Liver (tissue), 9 donors: ENCODE data around the gene DYNC2LI1. TPM values are rescaled to one million over a fixed set of nuclear protein-coding genes. Genes with fewer than 3 reads are reported as not detected.

Source experiments
- DNase-seq: peaks from one replicate; pipeline ENCODE4 v3.0.0-alpha.2; 2017; ENCODE audit warnings: low spot score
- H3K27ac ChIP-seq, 2 donors: one replicate each; pipeline ENCODE4 v1.7.0; 2013; ENCODE audit warnings: inconsistent platforms in 2 of 2, low read length in 2 of 2, control low read depth in 1 of 2, low read depth in 1 of 2, mild to moderate bottlenecking in 1 of 2
- H3K27me3 ChIP-seq, 4 donors: one replicate each; pipeline versions ENCODE4 v1.6.1 to v1.7.0; 2013; ENCODE audit warnings: low read length in 3 of 4, inconsistent platforms in 1 of 4, mild to moderate bottlenecking in 1 of 4, moderate library complexity in 1 of 4; ENCODE audit not compliant: control insufficient read depth in 4 of 4, insufficient read depth in 4 of 4
- H3K36me3 ChIP-seq, 4 donors: one replicate each; pipeline versions ENCODE4 v1.6.1 to v1.7.0; 2013; ENCODE audit warnings: low read length in 3 of 4, mild to moderate bottlenecking in 3 of 4, low read depth in 1 of 4, moderate library complexity in 1 of 4; ENCODE audit not compliant: control insufficient read depth in 4 of 4, insufficient read depth in 3 of 4
- H3K4me1 ChIP-seq, 4 donors: one replicate each; pipeline versions ENCODE4 v1.6.1 to v1.7.0; 2013; ENCODE audit warnings: low read length in 3 of 4, mild to moderate bottlenecking in 3 of 4, moderate library complexity in 1 of 4; ENCODE audit not compliant: control insufficient read depth in 4 of 4, insufficient read depth in 4 of 4
- H3K4me3 ChIP-seq, 3 donors: one replicate each; pipeline versions ENCODE4 v1.6.1 to v1.7.0; 2013; ENCODE audit warnings: low read length in 3 of 3, control low read depth in 1 of 3, low read depth in 1 of 3, mild to moderate bottlenecking in 1 of 3
- H3K9ac ChIP-seq, 2 donors: one replicate each; pipeline ENCODE4 v1.7.0; 2013; ENCODE audit warnings: low read length in 2 of 2, mild to moderate bottlenecking in 2 of 2, moderate library complexity in 2 of 2, control low read depth in 1 of 2, low read depth in 1 of 2
- H3K9me3 ChIP-seq, 4 donors: one replicate each; pipeline versions ENCODE4 v1.6.1 to v1.7.0; 2013; ENCODE audit warnings: low read length in 3 of 4; ENCODE audit not compliant: control insufficient read depth in 4 of 4
- CTCF ChIP-seq: fragments of 150-350 bp; IDR thresholded peaks from 2 replicates; pipeline ENCODE4 v1.5.1; 2017; ENCODE audit warnings: improper control_type of control experiment, low read depth, low read length; ENCODE audit not compliant: missing input control
- EGR1 ChIP-seq, 2 donors: IDR thresholded peaks; 2 replicates each; pipeline ENCODE4 v1.6.1; 2016 to 2018; ENCODE audit warnings: antibody characterized with exemption in 2 of 2, low read depth in 2 of 2
- FOXA1 ChIP-seq: IDR thresholded peaks from 2 replicates; pipeline ENCODE4 v1.6.1; 2016; ENCODE audit warnings: antibody characterized with exemption
- HNF4A ChIP-seq, 2 donors: conservative IDR thresholded peaks; 2 replicates each; pipeline ENCODE4 v1.6.1; 2016; ENCODE audit warnings: antibody characterized with exemption in 2 of 2, mild to moderate bottlenecking in 2 of 2
- JUND ChIP-seq, 2 donors: IDR thresholded peaks; 2 replicates each; pipeline ENCODE4 v1.6.1; 2016; ENCODE audit warnings: antibody characterized with exemption in 2 of 2
- MAX ChIP-seq: IDR thresholded peaks from 2 replicates; pipeline ENCODE4 v1.6.1; 2016; ENCODE audit warnings: antibody characterized with exemption
- NR2F2 ChIP-seq: IDR thresholded peaks from 2 replicates; pipeline ENCODE4 v1.6.1; 2016; ENCODE audit warnings: antibody characterized with exemption
- RAD21 ChIP-seq, 2 donors: IDR thresholded peaks; 2 replicates each; pipeline ENCODE4 v1.6.1; 2016; ENCODE audit warnings: antibody characterized with exemption in 2 of 2, mild to moderate bottlenecking in 2 of 2
- REST ChIP-seq: IDR thresholded peaks from 2 replicates; pipeline ENCODE4 v1.6.1; 2016; ENCODE audit warnings: antibody characterized with exemption, mild to moderate bottlenecking
- RXRA ChIP-seq, 2 donors: IDR thresholded peaks; 2 replicates each; pipeline ENCODE4 v1.6.1; 2017 to 2018; ENCODE audit warnings: antibody characterized with exemption in 2 of 2, mild to moderate bottlenecking in 1 of 2
- SP1 ChIP-seq: IDR thresholded peaks from 2 replicates; pipeline ENCODE4 v1.6.1; 2018; ENCODE audit warnings: antibody characterized with exemption, mild to moderate bottlenecking
- TAF1 ChIP-seq: conservative IDR thresholded peaks from 2 replicates; pipeline ENCODE4 v1.6.1; 2016; ENCODE audit warnings: antibody characterized with exemption, mild to moderate bottlenecking
- YY1 ChIP-seq: IDR thresholded peaks from 2 replicates; pipeline ENCODE4 v1.6.1; 2016; ENCODE audit warnings: antibody characterized with exemption, mild to moderate bottlenecking
- ZBTB33 ChIP-seq: IDR thresholded peaks from 2 replicates; pipeline ENCODE4 v1.6.1; 2016; ENCODE audit warnings: antibody characterized with exemption
- WGBS: extraction: QIAGEN DNeasy Blood & Tissue Kit; methylation state at CpG from one replicate; pipeline ENCODE4 v1.1.7; 2013; 5-methylcytosine and 5-hydroxymethylcytosine counted together
- polyA plus RNA-seq, 2 donors: library from polyadenylated mRNA; stranded (reverse) in 1 of 2; unstranded in 1 of 2; fragments of 200-250 nt in 1 of 2; fragments of >200 nt in 1 of 2; fragmentation: Nextera tagmentation in 1 of 2; extraction: Ambion mirVana in 1 of 2; gene quantifications; one replicate each; pipeline versions ENCODE4 v1.2.1 to v1.2.3, GENCODE V29; 2013 to 2015
- total RNA-seq, 2 donors: library from RNA; depleted of rRNA; stranded (reverse); fragments of >200 nt; gene quantifications; one replicate each; pipeline ENCODE4 v1.2.3, GENCODE V29; 2014
- donor health status: healthy.
- donor health status: healthy.
- donor health status: healthy.
- donor health status: healthy.
- donor health status: healthy.

The DYNC2LI1 gene
- total and polyA plus RNA-seq, 4 donors, result 5.4 to 6.1 (median 5.7) TPM

- H3K36me3 ChIP-seq, result no peaks in the 10 kb centered on the region
- no peak overlapping the region for H3K9ac ChIP-seq
- 40% methylated on average over 1 of the region's 1 CpG for WGBS
- no peaks in the 10 kb centered on the region for H3K9me3 ChIP-seq
- no peak overlapping the region for H3K27ac ChIP-seq
- peaks cover 5 to 37% (median 33%) of the 10 kb centered on the region in 4 donors for H3K4me1 ChIP-seq
- H3K27me3 ChIP-seq, result no peaks in the 10 kb centered on the region
- TF ChIP-seq RXRA (IDR thresholded peaks at IDR 0.05) (peak in 1 of 2 donors; percentile 5), HNF4A (conservative IDR thresholded peaks at IDR 0.05) (no peak)
- no peak for DNase-seq
- no peak overlapping the region for H3K4me3 ChIP-seq
These were observed 29.3 kb downstream of the DYNC2LI1 start for GRCh38 chr2:43803113-43803512.

- Histone ChIP-seq H3K4me1 (peaks cover 7 to 61% (median 49%) of the 10 kb centered on the region in 4 donors), H3K27ac (peak overlapping the region; percentile 33 to 71), H3K27me3 (no peaks in the 10 kb centered on the region), H3K9ac (peak overlapping the region in 1 of 2 donors; percentile 54), H3K9me3 (no peaks in the 10 kb centered on the region), H3K4me3 (no peak overlapping the region), H3K36me3 (peaks cover 0 to 3% (median 0%) of the 10 kb centered on the region in 4 donors)
- DNase-seq, result no peak
- TF ChIP-seq ZBTB33 (no peak), TAF1 (peak; percentile 78)
- 38% methylated on average over 2 of the region's 2 CpGs for WGBS
These were observed 32.8 kb downstream of the DYNC2LI1 start for GRCh38 chr2:43806719-43807031.

- peaks cover 0 to 3% (median 1%) of the 10 kb centered on the region in 4 donors for H3K36me3 ChIP-seq
- no peak overlapping the region for H3K27ac ChIP-seq
These were observed 36.6 kb downstream of the DYNC2LI1 start for GRCh38 chr2:43810452-43810851.

More at GRCh38 chr2:43810452-43810851, 36.6 kb downstream of the DYNC2LI1 start:
- no peaks in the 10 kb centered on the region for H3K27me3 ChIP-seq
- no peak for DNase-seq
- TF ChIP-seq ZBTB33 (no peak), TAF1 (no peak), FOXA1 (no peak), JUND (IDR thresholded peaks at IDR 0.05) (no peak), HNF4A (conservative IDR thresholded peaks at IDR 0.05) (no peak), RAD21 (IDR thresholded peaks at IDR 0.05) (no peak), REST (no peak), YY1 (no peak), RXRA (IDR thresholded peaks at IDR 0.05) (no peak), CTCF (no peak), MAX (no peak), EGR1 (IDR thresholded peaks at IDR 0.05; ENCODE audit: low read depth in 2 of 2) (no peak), SP1 (no peak), NR2F2 (no peak)
- H3K4me3 ChIP-seq, result no peak overlapping the region
- H3K9me3 ChIP-seq, result no peaks in the 10 kb centered on the region
- H3K4me1 ChIP-seq, result peaks cover 8 to 53% (median 36%) of the 10 kb centered on the region in 4 donors
- H3K9ac ChIP-seq, result no peak overlapping the region
- 78% methylated on average over 2 of the region's 2 CpGs for WGBS
